ENCODE data around the gene TCEA3.

GRCh38 chr1:23402286-23403037, 22.1 kb downstream of the TCEA3 start:
- no peak for TF ChIP-seq EZH2phosphoT487 (IDR thresholded peaks at IDR 0.05; ENCODE audit: insufficient read depth, low read depth)
- TF ChIP-seq EZH2 (IDR thresholded peaks at IDR 0.05; ENCODE audit: insufficient read depth, poor library complexity, severe bottlenecking), result no peak

Measured in GM23248 (cell line).